Glutamatergic neuron (in vitro differentiated cells): ENCODE results near the gene KLHL35. TPM values are rescaled to one million over a fixed set of nuclear protein-coding genes. Genes with fewer than 3 reads are reported as not detected.

ENCODE experiments used
- DNase-seq: peaks from one replicate; pipeline ENCODE4 v3.0.0; 2022
- H3K27ac Mint-ChIP-seq: one replicate; pipeline ENCODE4 v1.8.0; 2020; ENCODE audit warnings: mild to moderate bottlenecking, mixed read lengths, inconsistent platforms; ENCODE audit not compliant: unreplicated experiment
- H3K27me3 Mint-ChIP-seq: one replicate; pipeline ENCODE4 v1.8.0; 2020; ENCODE audit warnings: mild to moderate bottlenecking, moderate library complexity, mixed read lengths, inconsistent platforms; ENCODE audit not compliant: unreplicated experiment
- H3K36me3 Mint-ChIP-seq: one replicate; pipeline ENCODE4 v1.8.0; 2020; ENCODE audit warnings: mild to moderate bottlenecking, mixed read lengths, inconsistent platforms; ENCODE audit not compliant: unreplicated experiment
- H3K4me1 Mint-ChIP-seq: one replicate; pipeline ENCODE4 v1.8.0; 2020; ENCODE audit warnings: mild to moderate bottlenecking, low read depth, mixed read lengths, inconsistent platforms; ENCODE audit not compliant: unreplicated experiment
- H3K4me3 Mint-ChIP-seq: one replicate; pipeline ENCODE4 v1.8.0; 2020; ENCODE audit warnings: mild to moderate bottlenecking, mixed read lengths, inconsistent platforms; ENCODE audit not compliant: unreplicated experiment
- H3K9me3 Mint-ChIP-seq: one replicate; pipeline ENCODE4 v1.8.0; 2020; ENCODE audit warnings: mild to moderate bottlenecking, moderate library complexity, mixed read lengths, inconsistent platforms; ENCODE audit not compliant: unreplicated experiment
- CTCF ChIP-seq: fragments of 200-600 bp; sonication (generic); IDR thresholded peaks from one replicate; pipeline ENCODE4 v1.5.0; 2021; ENCODE audit not compliant: partially characterized antibody, unreplicated experiment
- total RNA-seq: library from RNA; stranded (reverse); fragmentation: NEBNext Ultra II Directional; extraction: Animal tissue kit (Norgen Biotek cat#: 25700); gene quantifications from one replicate; pipeline ENCODE4 v1.2.1, GENCODE V29; 2021; ENCODE audit not compliant: unreplicated experiment

The KLHL35 gene
- total RNA-seq, 1 donor from 2014 or later = 41.4 TPM

DNA sequence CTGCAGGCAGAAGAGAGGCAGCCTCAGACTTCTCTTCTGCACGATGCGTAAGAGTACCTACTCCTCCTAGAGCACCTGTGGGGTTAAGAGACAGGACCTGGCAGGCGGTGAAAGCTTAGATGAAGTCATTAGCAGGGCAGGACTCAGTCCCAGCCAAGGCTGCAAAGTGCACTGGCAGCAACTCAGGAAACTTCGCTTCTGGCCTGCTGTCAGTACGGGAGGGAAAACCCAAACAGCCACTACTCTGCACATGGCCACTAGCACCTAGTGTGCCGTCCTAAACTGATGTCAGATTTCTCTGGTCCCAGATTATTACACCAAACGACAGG lies 8.8 kb upstream of the KLHL35 start:
- H3K27me3 Mint-ChIP-seq = peaks cover 16% of the 10 kb centered on the region
- TF ChIP-seq CTCF = no peak
- DNase-seq = no peak
- H3K4me3 Mint-ChIP-seq = no peak overlapping the region
- H3K9me3 Mint-ChIP-seq = peaks cover 2% of the 10 kb centered on the region
- H3K36me3 Mint-ChIP-seq = no peaks in the 10 kb centered on the region
- H3K4me1 Mint-ChIP-seq = peaks cover 2% of the 10 kb centered on the region
- no peak overlapping the region for H3K27ac Mint-ChIP-seq

- peaks cover 16% of the 10 kb centered on the region for H3K27me3 Mint-ChIP-seq
- no peaks in the 10 kb centered on the region for H3K36me3 Mint-ChIP-seq
- H3K4me1 Mint-ChIP-seq = peaks cover 2% of the 10 kb centered on the region
- no peak for TF ChIP-seq CTCF
- H3K27ac Mint-ChIP-seq = no peak overlapping the region
- peaks cover 2% of the 10 kb centered on the region for H3K9me3 Mint-ChIP-seq
- H3K4me3 Mint-ChIP-seq = no peak overlapping the region
- DNase-seq = no peak
Measured at GRCh38 chr11:75440960-75441803, 8.2 kb upstream of the KLHL35 start.

- peaks cover 18% of the 10 kb centered on the region for H3K27me3 Mint-ChIP-seq
- DNase-seq = no peak
- no peak overlapping the region for H3K27ac Mint-ChIP-seq
- TF ChIP-seq CTCF = no peak
- H3K9me3 Mint-ChIP-seq = peaks cover 4% of the 10 kb centered on the region
- H3K4me3 Mint-ChIP-seq = no peak overlapping the region
- H3K4me1 Mint-ChIP-seq = peaks cover 2% of the 10 kb centered on the region
- H3K36me3 Mint-ChIP-seq = no peaks in the 10 kb centered on the region
Measured at GRCh38 chr11:75439495-75440120, 6.6 kb upstream of the KLHL35 start.

GRCh38 chr11:75439026-75439425 lies 6.0 kb upstream of the KLHL35 start:
- H3K4me3 Mint-ChIP-seq = no peak overlapping the region
- DNase-seq = no peak
- no peak overlapping the region for H3K27ac Mint-ChIP-seq
- no peaks in the 10 kb centered on the region for H3K36me3 Mint-ChIP-seq
- no peak for TF ChIP-seq CTCF
- H3K4me1 Mint-ChIP-seq = peaks cover 2% of the 10 kb centered on the region
- H3K27me3 Mint-ChIP-seq = peaks cover 18% of the 10 kb centered on the region
- H3K9me3 Mint-ChIP-seq = peaks cover 4% of the 10 kb centered on the region
